ENCODE measurements around the gene EIF4E2.
"Not testable (repeated sequence)": the region's sequence is repeated elsewhere in the genome, so short reads cannot be mapped to it uniquely, and the experiment has no call there.

EIF4E2 gene

GRCh38 chr2:232521959-232522622 lies 28.4 kb upstream of the EIF4E2 start:
- DNase-seq (ENCODE audit: insufficient read length, low spot score), result peak; percentile 86

GRCh38 chr2:232522623-232523401 lies 27.7 kb upstream of the EIF4E2 start:
- DNase-seq (ENCODE audit: insufficient read length, low spot score), result no peak

More at GRCh38 chr2:232521959-232522622, 28.4 kb upstream of the EIF4E2 start:
- no peak for FAIRE-seq

GRCh38 chr2:232523402-232523681 lies 27.1 kb upstream of the EIF4E2 start:
- DNase-seq (ENCODE audit: insufficient read length, low spot score), result no peak
- no peak for FAIRE-seq

More at GRCh38 chr2:232522623-232523401, 27.7 kb upstream of the EIF4E2 start:
- no peak for FAIRE-seq

GRCh38 chr2:232523682-232524597 lies 26.5 kb upstream of the EIF4E2 start:
- FAIRE-seq (no peak), DNase-seq (ENCODE audit: insufficient read length, low spot score) (peak; percentile 50)

GRCh38 chr2:232524771-232525170 lies 25.7 kb upstream of the EIF4E2 start:
- no peak for DNase-seq (ENCODE audit: insufficient read length, low spot score)
- no peak for FAIRE-seq

- FAIRE-seq (no peak), DNase-seq (ENCODE audit: insufficient read length, low spot score) (no peak)
Observed at GRCh38 chr2:232525199-232525598, 25.3 kb upstream of the EIF4E2 start.

- FAIRE-seq, result no peak
- DNase-seq (ENCODE audit: insufficient read length, low spot score), result no peak
Observed at GRCh38 chr2:232525791-232526371, 24.6 kb upstream of the EIF4E2 start, which contains the start of gene CHRND. Gene CHRND (plus strand): TSS chr2:232526160. CDS start chr2:232526216, 56 bp downstream.

- no peak for FAIRE-seq
- no peak for DNase-seq (ENCODE audit: insufficient read length, low spot score)
Observed at GRCh38 chr2:232526372-232526941, 24.0 kb upstream of the EIF4E2 start.

GRCh38 chr2:232527905-232528470 lies 22.5 kb upstream of the EIF4E2 start:
- DNase-seq (ENCODE audit: insufficient read length, low spot score), result no peak
- FAIRE-seq, result no peak

GRCh38 chr2:232528746-232529460 lies 21.6 kb upstream of the EIF4E2 start:
- DNase-seq (ENCODE audit: insufficient read length, low spot score) (no peak), FAIRE-seq (no peak)

- no peak for DNase-seq (ENCODE audit: insufficient read length, low spot score)
- no peak for FAIRE-seq
Observed at GRCh38 chr2:232529806-232530547, 20.5 kb upstream of the EIF4E2 start.

GRCh38 chr2:232530626-232531260 lies 19.7 kb upstream of the EIF4E2 start:
- DNase-seq (ENCODE audit: insufficient read length, low spot score) (no peak), FAIRE-seq (no peak)

- FAIRE-seq (no peak), DNase-seq (ENCODE audit: insufficient read length, low spot score) (no peak)
Observed at GRCh38 chr2:232532419-232532818, 18.1 kb upstream of the EIF4E2 start.

GRCh38 chr2:232532821-232533220 lies 17.7 kb upstream of the EIF4E2 start:
- not testable (repeated sequence) for FAIRE-seq; DNase-seq (ENCODE audit: insufficient read length, low spot score)

- no peak for FAIRE-seq
- DNase-seq (ENCODE audit: insufficient read length, low spot score), result no peak
Observed at GRCh38 chr2:232533944-232534710, 16.4 kb upstream of the EIF4E2 start.

- FAIRE-seq (no peak), DNase-seq (ENCODE audit: insufficient read length, low spot score) (no peak)
Observed at GRCh38 chr2:232534940-232535651, 15.4 kb upstream of the EIF4E2 start.

Measured in GM19239 (cell line).